SK-N-SH (cell line): ENCODE data around the gene ARHGAP25. TPM values are rescaled to one million over a fixed set of nuclear protein-coding genes. Genes with fewer than 3 reads are reported as not detected.

Source experiments
- CTCF ChIA-PET: fragments of 300-600, 350-600 bp; formaldehyde crosslinking; extraction: SDS; loops from one replicate; lab custom pipeline; 2021; lab: Yijun Ruan, JAX
- POLR2A ChIA-PET: fragments of 350-600 bp; sonication (Branson Sonifier 250); formaldehyde crosslinking; extraction: SDS; loops from one replicate; lab custom pipeline; 2020; ENCODE audit warnings: antibody characterized with exemption, inconsistent platforms; lab: Yijun Ruan, JAX
- DNase-seq: peaks from one replicate; pipeline ENCODE4 v3.0.0; 2012
- H2AFZ ChIP-seq: fragments of 200-600 bp; sonication (generic); 2 replicates; pipeline ENCODE4 v1.8.1; 2016; ENCODE audit warnings: antibody characterized with exemption, mild to moderate bottlenecking, low read depth
- H3F3A ChIP-seq: fragments of 200-600 bp; sonication (generic); replicated peaks from 2 replicates; pipeline ENCODE3; 2016; ENCODE audit warnings: antibody characterized with exemption, mild to moderate bottlenecking; ENCODE audit not compliant: insufficient read depth
- H3K27ac ChIP-seq, 2 experiments: fragments of 200-500 bp in 1 of 2; fragments of 200-600 bp in 1 of 2; sonication (Bioruptor generic) in 1 of 2; sonication (generic), shearing (Covaris generic) in 1 of 2; 2 replicates each; pipeline versions ENCODE4 v1.5.1 to v1.6.1; 2014 to 2016; ENCODE audit warnings: low read depth in 2 of 2, inconsistent platforms in 1 of 2, low read length in 1 of 2, mild to moderate bottlenecking in 1 of 2, mixed read lengths in 1 of 2
- H3K27me3 ChIP-seq: fragments of 200-600 bp; sonication (generic), shearing (Covaris generic); 2 replicates; pipeline ENCODE4 v1.6.1; 2016; ENCODE audit warnings: mixed run types; ENCODE audit not compliant: insufficient read depth
- H3K36me3 ChIP-seq, 2 experiments: fragments of 200-500 bp in 1 of 2; fragments of 200-600 bp in 1 of 2; sonication (Bioruptor generic) in 1 of 2; sonication (generic) in 1 of 2; replicated peaks in 1 of 2; 2 replicates each; pipeline versions ENCODE3 to v1.5.1; 2014 to 2016; ENCODE audit warnings: low read length in 1 of 2, mild to moderate bottlenecking in 1 of 2; ENCODE audit not compliant: insufficient read depth in 2 of 2, control insufficient read depth in 1 of 2
- H3K4me1 ChIP-seq, 2 experiments: fragments of 200-500 bp in 1 of 2; fragments of 200-600 bp in 1 of 2; sonication (Bioruptor generic) in 1 of 2; sonication (generic), shearing (Covaris generic) in 1 of 2; 2 replicates each; pipeline versions ENCODE4 v1.5.1 to v1.6.1; 2014 to 2016; ENCODE audit warnings: low read depth in 1 of 2, low read length in 1 of 2, mixed run types in 1 of 2; ENCODE audit not compliant: insufficient read depth in 2 of 2, control insufficient read depth in 1 of 2
- H3K4me2 ChIP-seq: fragments of 200-600 bp; sonication (generic), shearing (Covaris generic); 2 replicates; pipeline ENCODE4 v1.6.1; 2017; ENCODE audit warnings: mixed run types
- H3K4me3 ChIP-seq, 2 experiments: fragments of 200-500 bp in 1 of 2; fragments of 200-600 bp in 1 of 2; sonication (Bioruptor generic) in 1 of 2; sonication (generic), shearing (Covaris generic) in 1 of 2; 2 replicates each; pipeline versions ENCODE4 v1.5.1 to v1.8.1; 2014 to 2016; ENCODE audit warnings: low read depth in 2 of 2, inconsistent platforms in 1 of 2, low read length in 1 of 2, mild to moderate bottlenecking in 1 of 2, mixed read lengths in 1 of 2, moderate library complexity in 1 of 2
- H3K79me2 ChIP-seq: fragments of 200-600 bp; sonication (generic); 2 replicates; pipeline ENCODE4 v1.8.1; 2017; ENCODE audit warnings: mild to moderate bottlenecking; ENCODE audit not compliant: insufficient read depth
- H3K9ac ChIP-seq: fragments of 200-600 bp; sonication (generic); 2 replicates; pipeline ENCODE4 v1.6.1; 2017; ENCODE audit warnings: mixed run types
- H3K9me2 ChIP-seq: fragments of 200-600 bp; sonication (generic); 2 replicates; pipeline ENCODE4 v1.6.1; 2017; ENCODE audit warnings: mixed run types
- H3K9me3 ChIP-seq: fragments of 200-600 bp; sonication (generic); 2 replicates; pipeline ENCODE4 v1.6.1; 2017; ENCODE audit warnings: mixed run types, mild to moderate bottlenecking, moderate library complexity
- H4K20me1 ChIP-seq: fragments of 200-600 bp; sonication (generic); 2 replicates; pipeline ENCODE4 v1.6.1; 2017; ENCODE audit warnings: mild to moderate bottlenecking, mixed run types; ENCODE audit not compliant: insufficient read depth
- CHD2 ChIP-seq: fragments of 150-350 bp; IDR thresholded peaks from 2 replicates; pipeline ENCODE4 v1.6.1; 2018; ENCODE audit warnings: low read length; ENCODE audit not compliant: partially characterized antibody
- ELF1 ChIP-seq: IDR thresholded peaks from 2 replicates; pipeline ENCODE4 v1.4.0; 2012
- EP300 ChIP-seq, 2 experiments: IDR thresholded peaks; 2 replicates each; pipeline versions ENCODE4 v1.4.0 to v1.6.1; 2012; ENCODE audit warnings: borderline replicate concordance in 1 of 2, low read depth in 1 of 2, low read length in 1 of 2
- FOXJ3 ChIP-seq: sonication (generic); formaldehyde crosslinking; IDR thresholded peaks from 2 replicates; pipeline ENCODE4 v1.5.1; 2020; ENCODE audit warnings: mild to moderate bottlenecking, missing genetic modification reagents
- GATA2 ChIP-seq: sonication (generic); formaldehyde crosslinking; IDR thresholded peaks from 2 replicates; pipeline ENCODE4 v1.5.0; 2020; ENCODE audit warnings: mild to moderate bottlenecking, missing genetic modification reagents
- JUND ChIP-seq: IDR thresholded peaks from 2 replicates; pipeline ENCODE4 v1.4.0; 2012
- MXI1 ChIP-seq: IDR thresholded peaks from 2 replicates; pipeline ENCODE4 v1.6.1; 2012; ENCODE audit warnings: mild to moderate bottlenecking, low read depth, low read length, improper control_type of control experiment
- POLR2AphosphoS5 ChIP-seq: IDR thresholded peaks from 2 replicates; pipeline ENCODE4 v1.6.1; 2012; ENCODE audit warnings: low read depth, low read length
- RCOR1 ChIP-seq: fragments of 150-350 bp; IDR thresholded peaks from 2 replicates; pipeline ENCODE4 v1.6.1; 2017; ENCODE audit warnings: antibody characterized with exemption, low read length
- RFX5 ChIP-seq: IDR thresholded peaks from 2 replicates; pipeline ENCODE4 v1.6.1; 2012; ENCODE audit warnings: mild to moderate bottlenecking, improper control_type of control experiment, low read length
- TEAD4 ChIP-seq: IDR thresholded peaks from 2 replicates; pipeline ENCODE4 v1.4.0; 2012; ENCODE audit warnings: mild to moderate bottlenecking, borderline replicate concordance; ENCODE audit not compliant: insufficient read depth
- ZBTB33 ChIP-seq: IDR thresholded peaks from 2 replicates; pipeline ENCODE4 v1.4.0; 2012; ENCODE audit warnings: low read depth, borderline replicate concordance
- WGBS: methylation state at CpG from one replicate; pipeline ENCODE4 v1.1.6; 2017; ENCODE audit warnings: low lambda C conversion rate; 5-methylcytosine and 5-hydroxymethylcytosine counted together
- polyA plus RNA-seq, 3 experiments: library from polyadenylated mRNA; depleted of rRNA; stranded (reverse); fragments of >200 nt; gene quantifications; 2 replicates each; pipeline ENCODE4 v1.2.3, GENCODE V29; 2012
- TF ChIP-seq, protein P1 (sequence below): IDR thresholded peaks from 2 replicates; pipeline ENCODE4; 2012

The ARHGAP25 gene
- polyA plus RNA-seq, 1 of the 3 experiments (the other 2 are of a cell fraction): not detected

DNA sequence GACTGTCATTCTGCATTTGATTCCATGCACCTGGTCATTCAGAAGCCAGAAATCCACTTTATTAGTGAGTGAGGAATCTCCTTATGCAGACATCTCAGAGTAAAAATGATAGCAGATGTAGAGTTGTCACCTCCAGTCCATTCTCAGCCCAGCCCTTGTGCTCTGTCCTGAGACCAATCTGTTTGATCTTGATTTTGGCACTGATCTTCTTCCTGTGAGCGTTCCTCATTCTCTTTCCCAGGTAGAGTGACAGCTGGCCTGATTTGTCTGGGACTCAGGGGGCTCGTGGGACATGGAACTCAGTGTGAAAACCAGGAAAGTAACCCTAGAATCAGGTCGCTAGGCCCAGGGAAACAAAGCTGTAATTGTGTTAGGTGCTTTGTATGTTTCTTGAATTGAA lies 8.9 kb downstream of the ARHGAP25 start:
- DNase-seq: no peak
- CTCF ChIA-PET: interaction anchor here (0.6 to 19.0 kb wide), 5 partner anchors 9 to 528 kb away, joined by 3 to 245 read pairs (median 4); no protein-coding TSS in a partner anchor
- no peaks in the 10 kb centered on the region for H3F3A ChIP-seq

DNA sequence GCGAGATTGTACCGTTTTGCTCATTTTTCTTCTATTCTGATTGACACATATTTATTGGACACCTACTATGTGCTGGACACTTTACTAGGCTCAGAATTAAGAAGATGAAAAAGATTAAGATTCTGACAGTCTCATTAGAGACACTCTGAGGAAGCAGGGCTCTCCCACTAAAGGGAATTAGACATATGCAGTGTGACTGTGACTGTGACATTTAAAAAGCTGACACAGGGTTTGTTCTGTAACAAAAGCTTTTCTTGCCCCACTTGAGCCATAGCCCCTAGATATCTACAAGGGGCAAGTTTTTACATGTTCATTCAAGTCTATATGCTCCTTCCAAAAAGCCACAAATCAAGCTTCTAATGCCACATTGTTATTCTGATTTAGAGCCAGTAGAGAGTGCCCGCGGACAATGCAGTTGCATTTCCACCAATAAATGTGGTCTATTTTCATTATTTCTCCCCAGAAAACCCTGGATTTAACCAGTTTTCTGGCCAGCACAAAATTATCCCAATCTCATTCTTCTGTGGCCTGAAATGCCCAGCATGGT lies 9.8 kb downstream of the ARHGAP25 start:
- CTCF ChIA-PET: interaction anchor here (1.5 to 19.0 kb wide), 6 partner anchors 8 to 179 kb away, joined by 3 to 245 read pairs (median 4); no protein-coding TSS in a partner anchor

More for the DNA sequence above, 8.9 kb downstream of the ARHGAP25 start:
- Histone ChIP-seq H3K9ac (no peak overlapping the region), H3K4me3 (no peak overlapping the region), H4K20me1 (no peaks in the 10 kb centered on the region), H3K27me3 (no peaks in the 10 kb centered on the region), H3K9me2 (no peaks in the 10 kb centered on the region), H3K79me2 (no peaks in the 10 kb centered on the region), H2AFZ (no peak overlapping the region), H3K27ac (no peak overlapping the region), H3K4me2 (no peak overlapping the region), H3K9me3 (no peaks in the 10 kb centered on the region), H3K4me1 (no peaks in the 10 kb centered on the region), H3K36me3 (no peaks in the 10 kb centered on the region)
- POLR2A ChIA-PET: no interaction called here
- 25% methylated on average over 3 of the region's 3 CpGs for WGBS
- TF ChIP-seq ELF1 (no peak), JUND (no peak)

More for the DNA sequence above, 9.8 kb downstream of the ARHGAP25 start:
- no peaks in the 10 kb centered on the region for H3K36me3 ChIP-seq
- DNase-seq: no peak
- 87% methylated on average over 4 of the region's 4 CpGs for WGBS
- no peak overlapping the region for H2AFZ ChIP-seq
- no peaks in the 10 kb centered on the region for H3K4me1 ChIP-seq
- no peak overlapping the region for H3K4me3 ChIP-seq
- H3K9ac ChIP-seq: no peak overlapping the region
- POLR2A ChIA-PET: no interaction called here
- H3K27me3 ChIP-seq: no peaks in the 10 kb centered on the region
- H3K9me3 ChIP-seq: no peaks in the 10 kb centered on the region
- no peak overlapping the region for H3K27ac ChIP-seq
- TF ChIP-seq JUND: no peak
- no peak for TF ChIP-seq RCOR1
- TF ChIP-seq EP300 (IDR thresholded peaks at IDR 0.05; ENCODE audit: borderline replicate concordance in 1 of 2, low read depth in 1 of 2, low read length in 1 of 2): no peak
- TF ChIP-seq ZBTB33: no peak
- TF ChIP-seq TEAD4: no peak
- TF ChIP-seq GATA2 (CRISPR knock-in tag): no peak
- TF ChIP-seq CHD2: no peak
- no peak for TF ChIP-seq RFX5
- TF ChIP-seq POLR2AphosphoS5: no peak
- TF ChIP-seq, protein P1, sequence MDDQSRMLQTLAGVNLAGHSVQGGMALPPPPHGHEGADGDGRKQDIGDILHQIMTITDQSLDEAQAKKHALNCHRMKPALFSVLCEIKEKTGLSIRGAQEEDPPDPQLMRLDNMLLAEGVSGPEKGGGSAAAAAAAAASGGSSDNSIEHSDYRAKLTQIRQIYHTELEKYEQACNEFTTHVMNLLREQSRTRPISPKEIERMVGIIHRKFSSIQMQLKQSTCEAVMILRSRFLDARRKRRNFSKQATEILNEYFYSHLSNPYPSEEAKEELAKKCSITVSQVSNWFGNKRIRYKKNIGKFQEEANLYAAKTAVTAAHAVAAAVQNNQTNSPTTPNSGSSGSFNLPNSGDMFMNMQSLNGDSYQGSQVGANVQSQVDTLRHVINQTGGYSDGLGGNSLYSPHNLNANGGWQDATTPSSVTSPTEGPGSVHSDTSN: no peak
- no peak for TF ChIP-seq FOXJ3 (CRISPR knock-in tag)
- no peak for TF ChIP-seq MXI1
- H3K9me2 ChIP-seq: no peaks in the 10 kb centered on the region
- no peaks in the 10 kb centered on the region for H3K79me2 ChIP-seq
- H3F3A ChIP-seq: no peaks in the 10 kb centered on the region
- no peaks in the 10 kb centered on the region for H4K20me1 ChIP-seq
- H3K4me2 ChIP-seq: no peak overlapping the region
